NK-92 (cell line): ENCODE data around the gene RASA1.

ENCODE experiments used
- DNase-seq: peaks from one replicate; lab custom pipeline; 2025; ENCODE audit not compliant: unreplicated experiment; lab: John Stamatoyannopoulos, UW

RASA1 gene

DNA sequence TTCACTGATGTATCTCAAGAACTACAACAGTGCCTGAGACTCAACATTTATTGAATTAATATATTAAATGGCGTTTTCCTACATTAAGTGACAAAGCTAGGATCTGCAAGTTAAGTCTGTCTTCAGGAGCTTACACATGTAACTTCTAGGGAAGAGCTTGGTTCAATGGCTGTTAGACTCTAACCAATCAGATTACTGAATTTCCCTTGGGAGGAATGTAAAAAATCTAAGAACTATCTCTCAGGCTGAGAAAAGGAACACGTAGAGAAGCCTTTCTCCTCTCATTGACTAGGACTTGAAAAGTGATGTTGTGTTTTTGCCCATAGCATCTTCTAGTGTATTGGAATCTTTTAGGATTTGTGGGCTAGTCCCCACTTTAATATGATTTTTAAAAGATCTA is 91.4 kb downstream of the RASA1 start:
- DNase-seq: no peak

DNA sequence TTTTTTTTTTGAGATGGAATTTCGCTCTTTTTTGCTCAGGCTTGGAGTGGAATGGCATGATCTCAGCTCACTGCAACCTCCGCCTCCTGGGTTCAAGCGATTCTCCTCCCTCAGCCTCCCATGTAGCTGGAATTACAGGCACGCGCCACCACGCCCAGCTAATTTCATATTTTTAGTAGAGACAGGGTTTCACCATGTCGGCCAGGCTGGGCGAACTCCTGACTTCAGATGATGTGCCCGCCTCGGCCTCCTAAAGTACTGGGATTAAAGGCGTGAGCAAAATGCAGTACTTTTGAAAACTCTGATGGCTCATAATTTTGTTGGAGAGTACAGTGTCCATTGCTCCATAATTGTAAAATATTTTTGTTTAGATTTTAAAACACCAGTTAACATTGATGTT is 92.4 kb downstream of the RASA1 start:
- DNase-seq: no peak

DNA sequence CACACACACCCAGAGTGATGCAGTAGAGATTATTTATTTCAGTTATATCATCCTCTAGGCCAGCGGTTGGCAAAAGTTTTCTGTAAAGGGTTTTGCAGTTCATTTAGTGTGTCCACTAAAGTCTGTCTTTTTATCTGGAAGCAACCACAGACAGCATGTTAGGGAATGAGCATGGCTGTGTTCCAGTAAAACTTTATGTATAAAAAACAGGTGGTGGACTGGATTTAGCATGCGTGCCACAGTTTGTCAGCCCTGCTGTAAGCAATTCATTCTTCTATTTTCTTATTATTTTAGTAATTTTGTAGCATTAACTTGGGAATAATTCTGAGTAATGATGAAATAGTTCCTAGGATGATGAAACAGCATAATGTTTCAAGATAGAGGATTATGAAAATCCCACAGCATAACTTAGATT is 93.4 kb downstream of the RASA1 start:
- no peak for DNase-seq

DNA sequence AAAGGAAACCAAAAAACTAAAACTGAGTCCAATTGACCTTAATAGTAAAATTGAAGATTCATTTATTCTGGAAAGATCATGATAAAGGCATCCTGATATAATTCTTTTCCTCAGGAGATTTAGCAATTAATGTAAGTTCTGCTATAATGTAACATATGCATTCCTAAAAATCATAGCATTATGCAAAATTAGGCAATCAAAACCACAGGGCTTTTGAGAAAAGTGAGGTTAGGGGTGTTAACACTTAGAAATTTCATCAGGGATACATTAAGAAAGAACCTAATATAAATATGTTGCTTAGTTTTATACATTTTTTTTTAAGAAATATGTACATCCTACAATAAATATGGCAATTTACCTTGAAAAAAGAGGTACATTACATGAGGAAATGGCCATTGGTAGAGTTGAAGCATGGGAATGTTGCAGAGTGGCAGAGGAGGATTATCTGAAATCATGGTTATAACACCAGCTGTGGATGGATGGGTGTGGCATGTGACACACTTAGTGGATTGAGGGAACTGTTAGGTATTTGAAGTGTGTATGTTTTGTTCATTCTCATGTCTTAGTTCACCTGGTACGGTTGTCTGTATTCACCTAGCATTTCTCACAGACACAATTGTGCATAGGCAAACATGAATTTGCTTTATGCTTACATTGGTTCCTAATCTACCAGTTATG is 94.0 kb downstream of the RASA1 start:
- no peak for DNase-seq

DNA sequence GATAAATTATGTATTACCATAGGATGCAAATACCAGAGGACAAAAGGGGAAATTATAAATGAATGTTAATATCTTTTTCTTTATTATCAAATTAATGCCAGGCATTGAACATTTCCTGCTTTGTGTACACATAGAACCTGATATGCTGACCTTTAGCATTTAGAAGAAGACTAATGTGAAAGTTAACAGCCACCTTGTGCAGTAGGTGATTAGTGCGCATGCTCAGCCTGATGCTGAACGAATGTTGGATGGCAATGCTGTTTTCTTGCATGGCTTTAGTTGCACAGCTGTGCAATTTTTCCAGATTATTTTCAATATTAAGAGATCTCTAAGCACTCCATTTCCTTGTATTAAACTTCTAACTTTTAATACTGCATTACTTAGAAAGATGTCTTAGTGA is 99.6 kb downstream of the RASA1 start:
- no peak for DNase-seq

DNA sequence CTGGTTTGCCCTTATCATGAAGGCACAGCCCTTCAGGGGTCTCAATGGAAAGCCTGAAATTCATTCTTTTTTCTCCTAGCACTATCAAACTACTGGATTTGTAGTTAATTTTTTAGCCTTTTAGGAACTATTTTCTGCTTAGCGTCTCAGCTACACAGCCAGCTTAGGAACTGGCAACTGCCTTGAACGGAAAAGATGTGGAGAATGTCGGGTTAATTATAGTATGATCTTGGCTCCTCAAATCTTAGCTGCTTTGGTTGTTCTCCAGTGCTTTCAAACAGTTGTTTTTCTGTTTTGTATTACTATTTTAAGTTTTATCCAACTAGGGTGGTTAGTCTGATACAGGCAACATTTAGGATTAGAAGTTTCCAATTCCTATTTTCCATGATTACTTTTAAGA is 100.9 kb downstream of the RASA1 start:
- no peak for DNase-seq

DNA sequence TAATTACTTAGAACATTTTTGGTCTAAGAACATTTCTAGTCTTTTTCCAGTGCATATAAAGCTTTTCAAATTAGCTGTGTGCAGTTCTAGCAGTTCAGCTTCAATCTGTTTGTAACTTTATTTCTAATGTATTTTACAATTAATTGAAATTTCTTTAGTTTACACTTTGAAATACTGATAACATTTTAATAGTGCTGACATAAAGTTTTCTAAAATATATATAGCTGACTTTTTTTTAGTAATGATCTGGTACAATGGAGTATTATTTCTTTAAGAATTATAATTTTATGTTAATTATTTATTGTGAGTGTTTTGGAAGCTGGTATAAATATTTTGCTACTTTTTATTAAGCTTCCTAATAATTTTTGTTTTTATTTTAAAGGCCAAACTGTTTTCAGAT is 101.7 kb downstream of the RASA1 start:
- DNase-seq: no peak

DNA sequence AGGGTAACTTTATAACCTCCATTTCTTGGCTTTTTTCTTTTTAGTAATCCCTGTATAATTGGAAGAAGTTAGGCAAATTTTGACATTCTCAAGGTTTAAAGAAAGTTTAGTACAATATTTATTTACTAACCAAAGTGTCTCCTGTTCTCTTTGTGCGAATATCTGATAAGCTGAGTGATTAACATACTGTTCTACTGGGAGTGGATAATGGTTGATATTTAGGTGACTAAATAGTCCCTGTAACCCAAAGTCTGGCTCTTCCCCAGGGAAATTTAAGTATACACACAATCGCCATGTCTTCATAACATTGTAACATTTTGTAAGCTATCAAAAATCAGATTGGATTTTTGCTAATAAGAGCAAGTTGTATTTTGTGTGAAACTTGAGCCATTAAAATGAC is 105.0 kb downstream of the RASA1 start:
- no peak for DNase-seq

DNA sequence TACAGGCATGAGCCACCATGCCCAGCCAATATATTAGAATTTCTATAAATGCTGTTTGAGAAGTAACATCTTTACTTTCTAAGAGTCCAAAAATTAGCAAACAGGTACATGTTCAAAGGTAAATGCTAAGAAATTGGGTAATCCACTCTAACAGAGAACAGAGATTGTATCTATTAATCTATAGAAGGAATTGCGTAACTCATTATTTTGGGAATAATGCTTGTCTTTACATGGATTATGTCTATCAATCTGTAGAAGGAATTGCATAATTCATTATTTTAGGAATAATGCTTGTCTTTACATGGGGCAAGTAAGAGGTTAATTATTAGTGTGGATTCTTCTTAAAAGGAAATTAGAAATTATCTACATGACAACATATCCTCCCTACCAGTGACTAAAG is 114.5 kb downstream of the RASA1 start:
- DNase-seq: no peak

DNA sequence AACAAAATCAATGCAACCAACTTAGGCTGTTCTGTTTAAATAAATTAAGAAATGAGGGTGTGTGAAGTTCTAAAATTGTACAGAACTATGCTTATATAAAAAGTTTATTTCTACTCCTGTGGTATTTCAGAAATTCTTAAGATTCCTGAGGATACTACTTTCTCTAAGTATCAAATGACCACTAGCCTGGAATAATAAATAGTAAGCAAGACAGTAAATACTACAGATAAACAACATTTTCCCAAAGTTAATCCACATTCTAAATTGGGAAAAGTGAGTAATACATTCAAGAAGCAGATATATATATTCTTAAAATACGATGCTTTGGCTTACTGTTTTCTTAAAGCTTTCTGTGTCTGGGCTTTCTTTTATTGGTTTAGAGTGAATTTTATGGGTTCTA is 115.5 kb downstream of the RASA1 start:
- no peak for DNase-seq

DNA sequence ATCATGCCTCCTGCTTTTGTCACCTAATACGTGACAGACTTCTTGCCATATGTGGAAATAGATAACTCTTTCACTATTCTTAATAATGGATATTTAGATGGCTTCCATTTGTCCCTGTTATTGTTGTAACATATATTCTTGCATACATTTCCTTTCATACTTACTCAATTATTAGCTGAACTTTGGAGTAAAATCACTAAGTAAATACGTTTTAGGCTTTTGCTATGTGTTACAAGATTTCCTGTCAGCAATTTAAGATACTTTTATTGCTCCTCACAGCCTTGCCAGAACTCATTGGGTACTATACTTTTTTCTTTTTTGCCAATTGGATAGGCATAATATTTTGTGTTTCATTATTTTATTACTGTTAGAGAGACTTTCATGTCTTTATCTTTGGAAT is 118.1 kb downstream of the RASA1 start:
- no peak for DNase-seq

DNA sequence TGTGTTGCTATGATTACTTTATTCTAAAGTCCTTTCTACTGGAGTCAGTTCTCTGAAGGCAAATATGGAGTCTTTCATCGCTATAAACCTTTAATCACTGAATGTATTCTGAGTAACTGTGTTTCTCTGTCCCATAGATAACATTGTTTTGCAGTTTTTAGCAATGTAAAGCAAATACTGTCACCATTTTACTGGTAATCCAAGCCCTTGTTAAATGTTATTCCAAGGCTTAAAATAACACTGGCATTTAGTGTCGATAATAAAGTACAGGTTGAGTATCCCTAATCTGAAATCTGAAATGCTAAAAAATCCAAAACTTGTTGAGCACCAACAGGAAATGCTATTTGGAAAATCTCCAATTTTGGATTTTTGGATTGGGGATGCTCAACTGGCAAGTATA is 120.4 kb downstream of the RASA1 start:
- no peak for DNase-seq

DNA sequence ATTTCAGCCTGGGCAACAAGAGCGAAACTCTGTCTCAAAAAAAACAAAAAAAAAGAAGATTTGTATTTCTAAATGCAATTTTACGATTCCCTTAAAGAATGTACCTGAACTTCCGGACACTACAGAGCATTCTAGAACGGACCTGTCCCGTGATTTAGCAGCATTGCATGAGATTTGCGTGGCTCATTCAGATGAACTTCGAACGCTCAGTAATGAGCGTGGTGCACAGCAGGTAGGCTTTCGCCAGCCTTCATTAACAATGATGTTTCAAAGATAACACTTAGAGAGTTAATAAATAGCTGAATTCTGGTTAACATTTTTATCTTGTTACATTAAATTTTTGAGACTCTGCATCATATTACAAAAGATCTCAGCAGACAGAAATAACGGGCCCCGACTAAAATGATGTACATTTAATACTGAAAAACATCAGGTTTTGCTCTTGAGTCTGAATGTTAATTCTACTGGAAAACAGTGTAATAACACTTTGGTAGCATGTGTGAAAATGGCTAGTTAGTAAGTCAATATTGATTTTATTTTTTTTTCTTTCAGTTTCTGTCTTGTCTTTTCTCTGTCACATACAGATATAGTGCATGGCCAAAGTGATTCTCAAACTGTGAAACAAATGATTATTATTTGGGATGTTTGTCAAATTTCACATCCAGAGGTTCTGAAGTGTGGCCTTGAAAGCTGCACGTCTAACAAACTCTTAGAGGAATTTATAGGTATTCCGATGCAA is 121.8 kb downstream of the RASA1 start:
- no peak for DNase-seq

DNA sequence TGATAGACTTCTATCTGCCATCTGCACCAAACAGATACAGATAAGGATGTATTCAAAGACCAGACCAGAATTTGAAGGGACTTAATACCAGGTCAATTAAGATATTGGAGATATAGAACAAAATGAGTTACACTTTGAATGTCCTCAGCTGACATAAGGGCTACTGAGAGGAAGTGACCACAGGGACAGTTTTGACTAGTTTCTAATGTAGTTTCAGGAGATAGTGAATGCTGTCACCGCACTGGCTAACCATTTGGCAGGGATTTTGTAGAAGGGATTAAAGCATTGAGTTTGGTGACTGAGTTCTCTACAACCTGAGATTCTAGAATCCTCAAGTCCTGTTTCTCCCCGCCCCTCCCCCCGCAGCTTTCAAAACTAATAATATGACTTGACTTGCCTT is 122.4 kb downstream of the RASA1 start:
- no peak for DNase-seq

DNA sequence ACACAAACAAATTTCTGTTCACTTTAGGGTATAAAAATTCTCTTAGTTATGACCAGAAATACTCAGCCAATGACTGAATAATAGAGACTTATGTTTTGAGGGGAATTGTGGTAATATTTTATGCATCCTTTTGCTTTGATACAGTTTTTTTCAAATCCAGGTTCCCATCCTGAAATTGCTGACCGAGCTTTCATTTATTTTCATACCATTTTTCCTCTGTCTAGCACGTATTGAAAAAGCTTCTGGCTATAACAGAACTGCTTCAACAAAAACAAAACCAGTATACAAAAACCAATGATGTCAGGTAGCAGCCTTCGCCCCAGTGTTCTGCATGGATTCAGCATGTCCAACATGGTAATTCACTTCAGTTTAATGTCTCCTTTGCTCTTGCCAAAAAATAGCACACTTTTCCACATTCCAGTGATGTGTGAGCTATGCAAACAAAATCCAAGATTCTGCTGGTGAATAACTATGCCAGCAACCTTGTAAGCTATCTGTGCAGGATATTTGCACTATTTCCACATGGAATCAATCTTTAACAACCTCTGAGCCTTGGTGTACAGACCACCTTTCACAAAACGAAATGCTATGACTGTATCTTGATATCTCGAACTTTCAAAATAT is 123.0 kb downstream of the RASA1 start:
- DNase-seq: no peak

DNA sequence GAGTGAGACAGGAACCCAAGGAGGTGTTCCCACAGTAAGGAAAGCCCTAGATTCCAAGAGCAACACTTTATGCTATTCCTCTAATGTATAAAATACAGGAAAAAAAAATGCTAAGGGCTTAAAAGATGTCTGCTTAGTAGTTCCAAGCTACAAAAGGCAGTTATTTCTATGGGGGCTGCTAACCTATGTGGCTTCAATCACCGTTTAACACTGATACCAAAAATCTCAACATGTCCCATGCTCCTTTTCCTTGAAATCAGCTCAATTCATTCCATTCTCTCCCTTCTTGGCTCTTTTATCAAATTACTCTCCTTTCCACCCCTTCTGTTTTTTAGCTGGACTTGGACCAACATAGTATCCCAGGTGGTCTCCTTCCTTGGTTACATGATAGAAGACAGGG is 124.5 kb downstream of the RASA1 start:
- DNase-seq: no peak

DNA sequence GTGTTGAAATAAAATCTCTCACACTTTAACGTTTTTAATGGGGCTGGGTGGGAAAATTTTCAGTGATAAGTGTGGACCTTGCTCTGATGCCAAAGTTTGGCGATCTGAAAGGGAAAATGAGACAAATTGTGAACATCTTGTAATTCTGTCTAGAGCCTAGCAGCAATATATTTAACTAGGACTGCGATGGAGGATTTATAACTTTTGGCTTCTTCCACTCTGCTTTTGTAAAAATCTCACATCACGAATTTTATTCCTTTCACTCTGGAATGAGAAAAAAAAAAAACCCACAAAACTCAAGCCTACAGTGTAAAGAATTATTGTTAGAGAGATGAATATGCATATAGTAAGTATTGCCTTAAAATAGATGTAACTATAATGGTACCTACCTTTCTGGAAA is 125.1 kb downstream of the RASA1 start:
- no peak for DNase-seq

DNA sequence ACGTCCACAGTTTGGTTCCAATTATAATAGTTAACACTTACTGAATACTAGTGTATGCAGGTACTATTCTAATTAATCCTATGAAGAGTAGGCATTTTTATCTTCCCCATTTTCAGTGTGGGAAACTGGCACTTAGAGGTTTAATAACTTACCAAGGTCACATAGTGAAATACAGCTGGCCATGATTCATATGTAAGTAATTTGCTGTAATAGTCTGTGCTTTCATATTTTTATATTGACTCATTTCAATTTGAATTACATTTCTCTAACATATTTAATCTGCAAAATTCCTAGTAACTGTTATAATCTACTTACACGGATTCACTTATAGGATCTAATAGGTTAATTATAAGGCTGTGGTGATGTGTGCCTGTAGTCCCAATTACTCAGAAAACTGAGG is 125.6 kb downstream of the RASA1 start:
- no peak for DNase-seq

DNA sequence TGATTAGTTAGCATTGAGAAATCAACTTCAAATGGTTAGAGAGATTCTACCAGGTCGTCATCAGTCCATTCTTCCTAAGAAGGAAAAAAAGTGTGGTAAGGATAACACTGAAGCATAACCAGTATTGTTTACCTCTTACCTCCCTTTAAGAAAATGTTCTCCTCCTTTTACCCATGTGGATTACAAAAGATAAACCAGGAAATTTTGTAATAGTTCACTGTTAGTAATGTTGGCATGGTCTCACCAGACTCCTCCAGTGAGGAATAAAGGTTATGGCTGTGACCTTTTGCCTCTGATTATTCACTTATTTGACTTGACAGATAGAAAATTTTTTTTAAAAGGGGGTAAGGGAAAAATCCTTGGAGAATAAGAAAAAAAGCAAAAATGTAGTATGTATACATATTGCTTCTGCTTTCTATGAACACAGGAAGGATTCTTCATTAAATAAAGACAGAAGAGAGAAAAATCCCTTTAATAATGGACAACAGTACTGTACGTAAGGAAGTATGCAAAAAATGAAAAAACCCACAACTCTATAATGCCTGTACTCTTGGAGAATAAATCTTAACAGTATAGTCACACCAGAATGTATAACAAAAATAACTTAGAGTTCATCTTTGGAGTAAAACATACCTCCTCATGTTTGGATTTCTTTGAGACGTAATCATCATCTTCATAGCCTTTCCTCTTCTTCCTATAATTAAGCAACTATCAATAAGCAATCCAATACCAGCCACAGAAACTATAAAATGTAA is 126.9 kb downstream of the RASA1 start:
- DNase-seq: no peak

DNA sequence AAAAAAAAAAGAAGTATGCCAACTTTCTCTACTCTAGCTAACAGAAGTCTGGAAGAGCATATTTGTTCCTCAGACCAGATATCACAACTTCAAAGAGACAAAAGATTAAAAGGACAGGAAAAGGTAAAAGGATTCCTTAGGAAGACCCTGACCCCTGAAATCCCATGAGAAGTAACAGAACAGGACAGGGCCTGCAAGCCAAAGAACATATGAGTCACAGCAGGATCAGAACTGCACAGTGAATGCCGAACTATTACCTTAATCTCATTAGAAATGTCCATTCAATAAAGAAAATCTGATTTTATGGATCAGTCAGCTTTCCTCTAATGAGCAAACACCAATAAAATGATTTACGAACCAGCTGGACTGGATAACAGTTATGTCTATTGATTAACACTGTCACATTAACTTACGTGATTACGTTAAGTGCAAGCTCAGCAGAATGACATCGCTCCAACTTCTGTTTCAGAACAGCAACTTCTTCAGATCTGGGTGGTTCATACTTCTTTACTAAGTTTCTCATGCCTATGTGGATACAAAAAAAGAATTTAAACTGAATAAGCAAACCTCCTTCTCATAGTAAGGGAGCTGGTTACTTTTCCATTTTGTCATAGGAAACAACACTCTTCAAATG is 131.4 kb downstream of the RASA1 start:
- DNase-seq: no peak

DNA sequence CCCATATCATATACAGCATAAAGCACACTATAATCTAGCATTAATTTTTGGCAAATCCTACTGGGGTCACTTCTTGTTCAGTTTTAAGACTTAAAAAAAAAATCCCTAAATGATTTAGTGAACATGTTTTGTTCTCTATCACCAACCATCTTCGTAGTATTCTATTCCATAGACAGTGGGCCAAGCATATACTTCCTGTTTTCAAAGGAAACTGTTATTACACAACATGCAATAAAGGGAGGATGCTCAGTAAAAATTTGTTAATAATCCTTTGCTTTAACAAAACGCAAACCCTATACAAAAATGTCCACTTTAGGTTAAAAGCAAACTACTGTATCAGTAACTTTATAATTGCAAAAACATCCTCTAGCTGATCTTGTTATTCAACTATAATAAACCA is 132.0 kb downstream of the RASA1 start:
- no peak for DNase-seq
